GM19455 (cell line): ENCODE measurements around the gene GZF1.
A peak's percentile ranks its signal among the peaks of the same experiment; 100 is the strongest.

ENCODE experiments used
- ATAC-seq: cut with Tn5 transposase; IDR thresholded peaks from one replicate; pipeline ENCODE4 v1.9.1; 2021; ENCODE audit not compliant: unreplicated experiment

GZF1 gene

GRCh38 chr20:23368316-23369071, 6.5 kb downstream of the GZF1 start:
- ATAC-seq: no peak

GRCh38 chr20:23369072-23369823, 7.3 kb downstream of the GZF1 start:
- ATAC-seq: no peak

GRCh38 chr20:23370274-23370673, 8.3 kb downstream of the GZF1 start:
- no peak for ATAC-seq

GRCh38 chr20:23370873-23371272, 8.9 kb downstream of the GZF1 start:
- no peak for ATAC-seq

GRCh38 chr20:23371496-23371895, 9.5 kb downstream of the GZF1 start:
- no peak for ATAC-seq

GRCh38 chr20:23374441-23374840, 12.5 kb downstream of the GZF1 start:
- ATAC-seq: no peak

- ATAC-seq: no peak
Observed at GRCh38 chr20:23375827-23376226, 13.8 kb downstream of the GZF1 start.

GRCh38 chr20:23379772-23380171, 17.8 kb downstream of the GZF1 start:
- no peak for ATAC-seq

- no peak for ATAC-seq
Observed at GRCh38 chr20:23381876-23382275, 19.9 kb downstream of the GZF1 start.

- ATAC-seq: no peak
Observed at GRCh38 chr20:23386304-23387117, 24.5 kb downstream of the GZF1 start.

- ATAC-seq: no peak
Observed at GRCh38 chr20:23387118-23387443, 25.1 kb downstream of the GZF1 start.

- no peak for ATAC-seq
Observed at GRCh38 chr20:23390091-23390774, 28.3 kb downstream of the GZF1 start.

- ATAC-seq: peak; percentile 72
Observed at GRCh38 chr20:23391707-23392310, 29.8 kb downstream of the GZF1 start.

- no peak for ATAC-seq
Observed at GRCh38 chr20:23393996-23394775, 32.2 kb downstream of the GZF1 start.

- no peak for ATAC-seq
Observed at GRCh38 chr20:23396950-23397627, 35.1 kb downstream of the GZF1 start.

GRCh38 chr20:23397961-23398360, 36.0 kb downstream of the GZF1 start:
- ATAC-seq: no peak

GRCh38 chr20:23399568-23400241, 37.7 kb downstream of the GZF1 start:
- peak; percentile 63 for ATAC-seq

- no peak for ATAC-seq
Observed at GRCh38 chr20:23401051-23401450, 39.1 kb downstream of the GZF1 start.

- no peak for ATAC-seq
Observed at GRCh38 chr20:23403751-23404150, 41.8 kb downstream of the GZF1 start.
